HG02623 (cell line): ENCODE results near the gene MTHFD1L.
A peak's percentile ranks its signal among the peaks of the same experiment; 100 is the strongest.

Experiments
- ATAC-seq: cut with Tn5 transposase; IDR thresholded peaks from one replicate; pipeline ENCODE4 v1.9.1; 2021; ENCODE audit warnings: moderate library complexity; ENCODE audit not compliant: unreplicated experiment

The MTHFD1L gene

DNA sequence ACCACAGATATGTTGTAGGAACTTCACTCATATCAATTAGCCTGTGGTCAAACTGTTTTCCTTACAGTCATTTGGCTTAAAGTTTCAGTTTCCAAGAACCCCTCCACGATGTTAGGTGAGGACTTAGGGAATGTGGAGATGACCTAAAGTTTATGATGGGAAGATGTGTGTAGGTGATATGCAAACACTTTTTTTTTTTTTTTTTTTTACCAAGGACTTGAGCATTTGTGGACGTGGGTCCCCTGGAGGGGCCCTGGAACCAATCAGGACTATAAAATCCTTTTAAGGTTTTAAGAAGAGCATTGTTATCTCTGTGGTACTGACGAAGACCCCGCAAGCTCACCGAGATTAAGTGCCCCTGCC, 478 bp upstream of the MTHFD1L start:
- no peak for ATAC-seq

GRCh38 chr6:150866147-150866990, 867 bp downstream of the MTHFD1L start:
- ATAC-seq: peak; percentile 72

- no peak for ATAC-seq
Observed at GRCh38 chr6:150866991-150867501, 1.5 kb downstream of the MTHFD1L start.

DNA sequence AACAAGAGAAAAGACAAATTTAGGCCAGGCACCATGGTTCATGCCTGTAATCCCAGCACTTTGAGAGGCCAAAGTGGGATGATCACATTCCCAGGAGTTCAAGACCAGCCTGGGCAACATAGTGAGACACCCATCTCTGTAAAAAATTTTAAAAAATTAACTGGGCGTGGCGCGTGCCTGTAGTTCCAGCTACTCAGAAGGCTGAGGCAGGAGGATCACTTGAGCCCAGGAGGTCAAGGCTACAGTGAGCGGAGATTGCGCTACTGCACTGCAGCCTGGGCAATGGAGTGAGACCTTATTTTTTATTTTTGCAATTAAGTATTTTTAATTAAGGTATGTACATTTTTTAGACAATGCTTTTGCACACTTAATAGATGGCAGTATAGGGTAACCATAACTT, 3.3 kb downstream of the MTHFD1L start:
- ATAC-seq: no peak

- ATAC-seq: no peak
Observed at GRCh38 chr6:150874179-150874578, 8.7 kb downstream of the MTHFD1L start.

- ATAC-seq: no peak
Observed at GRCh38 chr6:150875841-150876240, 10.3 kb downstream of the MTHFD1L start.

DNA sequence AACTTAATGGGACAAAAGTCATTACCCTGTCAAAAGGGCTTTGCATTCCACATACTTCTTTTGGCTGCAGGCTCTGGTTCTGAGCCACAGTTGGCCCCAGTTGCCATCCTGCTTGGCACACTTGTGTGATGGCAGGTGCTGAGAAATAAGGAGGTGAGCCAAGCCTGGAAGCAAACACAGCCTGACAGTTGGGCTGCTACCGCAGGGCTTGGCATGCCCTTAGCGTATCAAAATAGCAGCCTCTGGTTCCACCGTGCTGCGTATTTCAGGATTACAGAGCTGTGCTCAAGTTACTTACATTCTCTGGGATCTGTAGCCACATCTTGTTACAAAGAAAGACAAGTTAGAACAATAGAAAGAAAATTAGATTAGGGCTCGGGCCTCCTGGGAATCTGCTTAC, 11.1 kb downstream of the MTHFD1L start:
- ATAC-seq: no peak

DNA sequence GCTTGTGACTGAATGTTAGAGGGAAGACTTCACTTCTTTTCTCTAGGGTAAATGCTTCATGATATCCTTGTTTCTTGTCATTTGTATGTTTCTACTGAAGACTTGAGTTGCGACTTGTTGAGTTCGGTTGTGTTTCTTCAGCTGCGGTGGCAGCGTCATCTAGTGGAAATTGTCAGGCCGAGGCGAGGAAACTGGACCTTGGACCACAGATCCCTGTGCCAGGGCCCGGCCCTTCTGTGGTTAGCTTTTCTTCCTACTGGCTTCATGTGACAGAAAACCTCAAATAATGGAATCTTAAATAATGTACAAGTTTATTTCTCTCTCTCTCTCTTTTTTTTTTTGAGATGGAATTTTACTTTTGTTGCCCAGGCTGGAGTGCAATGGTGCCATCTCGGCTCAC, 12.4 kb downstream of the MTHFD1L start:
- ATAC-seq: no peak

DNA sequence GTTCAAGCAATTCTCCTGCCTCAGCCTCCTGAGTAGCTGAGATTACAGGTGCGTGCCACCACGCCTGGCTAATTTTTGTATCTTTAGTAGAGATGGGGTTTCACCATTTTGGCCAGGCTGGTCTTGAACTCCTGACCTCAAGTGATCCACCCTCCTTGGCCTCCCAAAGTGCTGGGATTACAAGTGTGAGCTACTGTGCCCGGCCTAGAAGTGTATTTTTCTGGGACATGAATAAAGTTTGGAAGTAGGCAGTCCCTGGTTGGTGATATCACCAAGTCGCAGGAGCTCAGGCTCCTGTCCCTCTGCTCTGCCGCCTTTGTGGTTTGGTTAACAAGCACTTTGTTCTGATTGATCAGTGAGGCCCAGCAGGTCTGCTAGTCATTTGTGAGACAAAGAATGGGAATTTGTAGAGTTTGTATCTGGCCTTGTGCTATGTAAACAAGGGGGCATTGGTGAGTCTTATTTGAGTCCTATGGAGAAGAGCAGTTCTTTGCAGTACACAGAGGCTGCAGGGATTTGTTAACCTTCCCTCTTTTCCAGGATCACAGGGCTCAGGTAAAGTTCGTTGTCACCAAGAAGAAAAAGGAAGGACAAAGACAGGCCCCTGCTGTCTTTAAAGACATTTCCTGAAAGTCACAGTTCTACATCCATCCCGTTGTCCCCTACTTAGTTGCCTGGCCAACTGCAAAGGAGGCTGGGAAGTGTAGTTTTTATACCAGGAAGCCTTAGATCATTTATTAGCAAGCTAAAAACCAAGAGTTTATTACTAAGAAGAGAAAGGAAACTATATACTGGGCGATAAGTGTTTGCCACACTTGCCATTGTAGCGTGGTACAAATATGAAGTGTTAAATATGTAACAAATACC, 13.1 kb downstream of the MTHFD1L start:
- no peak for ATAC-seq

GRCh38 chr6:150880336-150880735, 14.8 kb downstream of the MTHFD1L start:
- no peak for ATAC-seq

- no peak for ATAC-seq
Observed at GRCh38 chr6:150881911-150882481, 16.5 kb downstream of the MTHFD1L start.

DNA sequence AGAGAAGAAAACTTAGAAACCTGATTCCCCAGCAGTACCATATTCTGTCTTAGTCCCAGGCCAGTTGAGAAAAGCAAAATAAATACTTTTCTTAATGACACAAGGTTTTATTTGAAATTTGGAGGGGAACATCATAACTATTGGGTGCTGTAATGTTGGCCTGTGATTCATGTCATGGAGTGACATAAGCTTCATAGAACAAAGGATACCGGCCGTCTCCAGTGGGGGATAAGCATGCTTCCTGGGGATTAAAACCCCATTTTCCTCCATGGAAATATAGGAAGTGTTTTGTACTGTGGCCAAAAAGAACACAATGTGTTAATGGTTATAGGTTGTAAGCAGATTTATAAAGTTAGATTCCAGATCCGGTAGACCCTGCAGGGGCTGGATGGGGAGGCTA, 18.0 kb downstream of the MTHFD1L start:
- ATAC-seq: no peak

GRCh38 chr6:150886155-150886554, 20.7 kb downstream of the MTHFD1L start:
- no peak for ATAC-seq

DNA sequence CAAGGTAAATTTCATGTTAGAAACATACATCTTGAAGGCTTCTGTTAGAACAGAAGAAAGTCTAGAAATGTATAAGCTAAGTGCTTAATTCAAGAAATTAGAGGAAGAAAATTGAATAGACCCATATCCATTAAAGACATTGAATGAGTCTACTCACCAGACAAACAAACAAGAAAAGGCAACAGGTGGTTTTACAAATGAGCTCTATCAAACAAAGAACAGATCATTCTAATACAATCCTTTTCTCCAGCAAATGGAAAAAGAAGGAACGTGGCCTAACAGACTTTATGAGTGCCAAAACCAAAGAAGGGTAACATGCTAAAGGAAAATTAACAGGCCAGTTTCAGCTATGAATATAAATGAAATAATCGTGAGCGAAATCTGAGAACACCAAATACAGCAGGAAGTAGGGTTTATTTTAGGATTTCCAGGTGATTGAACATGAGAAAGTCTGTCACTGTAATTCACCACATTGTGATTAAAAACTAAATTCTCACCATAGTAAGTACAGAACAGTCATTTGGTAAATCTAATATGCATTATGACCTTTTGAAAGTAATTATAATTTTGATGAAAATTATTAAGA, 22.6 kb downstream of the MTHFD1L start:
- ATAC-seq: no peak

- no peak for ATAC-seq
Observed at GRCh38 chr6:150890346-150890745, 24.8 kb downstream of the MTHFD1L start.

DNA sequence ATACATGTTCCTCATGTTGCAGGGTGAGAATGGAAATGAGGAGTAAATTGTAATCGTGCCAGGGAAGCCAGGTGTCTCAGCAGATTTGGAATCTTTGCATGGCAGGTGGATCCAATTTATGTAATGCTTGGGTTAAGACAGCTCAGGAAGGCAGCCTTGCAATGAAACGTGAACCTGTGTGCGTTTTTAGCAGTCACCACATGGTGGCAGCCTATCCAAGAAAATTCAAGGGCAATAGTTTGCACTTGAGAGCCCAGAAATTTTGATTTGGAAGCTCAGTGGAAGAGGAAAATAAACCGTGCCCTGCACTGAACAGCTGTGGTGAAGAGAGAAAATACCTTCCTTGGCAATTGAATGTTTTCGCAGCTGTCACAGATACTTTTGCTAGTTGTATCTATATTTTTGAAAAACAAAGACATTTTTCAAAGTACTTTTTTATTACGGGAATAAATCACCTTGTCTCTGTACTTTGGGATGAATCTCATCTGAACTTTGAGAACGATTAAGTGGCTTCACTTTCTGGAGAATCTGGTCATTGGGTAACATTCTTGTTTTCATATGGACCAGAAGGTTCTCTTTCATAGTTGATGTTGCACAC, 26.5 kb downstream of the MTHFD1L start:
- ATAC-seq: peak; percentile 40

- no peak for ATAC-seq
Observed at GRCh38 chr6:150894191-150894744, 28.8 kb downstream of the MTHFD1L start.

GRCh38 chr6:150894935-150895552, 29.5 kb downstream of the MTHFD1L start:
- peak; percentile 53 for ATAC-seq

DNA sequence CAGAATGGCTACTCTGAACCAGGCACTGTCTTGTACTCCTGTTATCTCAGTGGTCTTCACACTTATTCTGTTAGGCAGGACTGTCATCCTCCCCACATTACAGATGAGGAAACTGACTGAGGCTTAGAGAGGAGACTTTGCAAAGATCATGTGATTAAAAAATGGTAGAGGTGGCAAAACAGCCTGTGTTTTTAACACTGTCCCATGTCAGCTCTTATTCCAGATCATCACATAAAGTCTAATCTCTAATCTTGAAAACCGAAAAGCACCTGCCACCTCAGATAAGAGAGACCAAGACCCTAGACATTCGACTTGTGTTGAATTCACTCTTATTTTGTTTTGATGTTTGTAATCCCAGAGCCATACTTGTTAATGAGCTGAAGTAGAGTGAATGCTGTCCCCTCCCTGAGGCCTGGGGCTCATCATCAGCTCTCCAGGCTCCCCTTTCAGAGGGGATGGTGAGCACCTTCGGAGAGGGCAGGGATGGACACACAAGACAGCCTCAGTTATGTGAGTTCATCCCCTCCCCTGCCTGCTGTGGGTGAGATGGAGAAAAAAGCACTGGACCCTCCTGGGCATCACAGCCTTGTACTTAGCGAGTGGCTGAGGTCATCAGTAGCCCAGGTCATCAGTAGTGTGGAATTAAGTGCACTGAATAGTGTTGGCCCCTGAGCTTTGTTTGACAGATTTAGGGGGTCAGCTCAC, 30.6 kb downstream of the MTHFD1L start:
- ATAC-seq: no peak
